ENCODE data around the gene STEAP4. TPM values are rescaled to one million over a fixed set of nuclear protein-coding genes. Genes with fewer than 3 reads are reported as not detected.

The STEAP4 gene
- 0.92 and 0.93 TPM in 2 replicates for total RNA-seq

DNA sequence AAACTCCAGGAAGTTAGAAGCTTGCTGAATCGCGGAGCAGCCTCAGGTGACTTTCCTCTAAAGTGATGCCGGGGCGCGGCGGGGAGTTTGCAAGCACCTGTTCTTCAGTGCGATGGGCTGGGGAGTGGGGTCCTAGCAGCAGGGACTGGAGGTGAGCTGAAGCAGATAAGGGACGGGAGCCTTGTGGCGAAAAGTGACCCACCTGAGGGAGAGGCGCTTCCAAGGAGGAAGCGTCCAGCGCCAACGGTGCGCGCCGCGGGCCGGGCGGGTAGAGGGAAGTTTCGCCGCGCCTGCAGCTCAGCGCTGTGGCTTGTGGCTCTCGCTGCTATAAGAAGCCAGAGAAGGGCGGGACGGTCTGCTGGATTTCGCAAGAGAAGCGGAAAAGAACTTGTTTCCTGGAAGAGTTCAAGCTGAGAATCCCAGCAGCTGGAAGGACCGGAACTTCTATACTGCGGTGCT is at the start of gene STEAP4:
TSS of gene STEAP4 (minus strand) at position 305 of the 459 bp plus-strand sequence. CDS start 22,625 bp downstream, outside the sequence.

Other genes with a start within 250 kb of the STEAP4 start
- gene SRI, start 86.9 kb downstream of the STEAP4 start, total RNA-seq = 71.8 and 103 TPM in 2 replicates